CD4-positive, alpha-beta T cell treated with Interleukin-4 for 1 hour (primary cell): ENCODE measurements around the gene BARX1.
"Not testable (repeated sequence)": the region's sequence is repeated elsewhere in the genome, so short reads cannot be mapped to it uniquely, and the experiment has no call there.

Source experiments
- DNase-seq, 2 donors: peaks; one replicate each; pipeline ENCODE4 v3.0.0-alpha.2; 2020 to 2022

The BARX1 gene

GRCh38 chr9:93950619-93951601 is 4.2 kb downstream of the BARX1 start:
- DNase-seq = no peak

- DNase-seq = no peak
These were observed 5.3 kb downstream of the BARX1 start for GRCh38 chr9:93949694-93950449.

- DNase-seq = no peak
These were observed 6.0 kb downstream of the BARX1 start for GRCh38 chr9:93949073-93949693.

- no peak for DNase-seq
These were observed 6.6 kb downstream of the BARX1 start for GRCh38 chr9:93948441-93949072.

- DNase-seq = no peak
These were observed 7.6 kb downstream of the BARX1 start for GRCh38 chr9:93947409-93948070.

GRCh38 chr9:93946338-93946712 is 8.8 kb downstream of the BARX1 start:
- no peak for DNase-seq

GRCh38 chr9:93945400-93946337 is 9.5 kb downstream of the BARX1 start:
- DNase-seq = no peak

- DNase-seq = no peak
These were observed 11.1 kb downstream of the BARX1 start for GRCh38 chr9:93944011-93944410.

GRCh38 chr9:93942161-93942560 is 13.0 kb downstream of the BARX1 start:
- no peak for DNase-seq

- DNase-seq = no peak
These were observed 13.7 kb downstream of the BARX1 start for GRCh38 chr9:93941493-93941892.

GRCh38 chr9:93940951-93941350 is 14.2 kb downstream of the BARX1 start:
- no peak for DNase-seq

GRCh38 chr9:93939589-93939988 is 15.6 kb downstream of the BARX1 start:
- DNase-seq = not testable (repeated sequence)

GRCh38 chr9:93937193-93937592 is 18.0 kb downstream of the BARX1 start:
- no peak for DNase-seq

- DNase-seq = no peak
These were observed 23.2 kb downstream of the BARX1 start for GRCh38 chr9:93931905-93932304.

- DNase-seq = no peak
These were observed 25.1 kb downstream of the BARX1 start for GRCh38 chr9:93930070-93930469.

- DNase-seq = no peak
These were observed 25.9 kb downstream of the BARX1 start for GRCh38 chr9:93929231-93929630.

GRCh38 chr9:93922535-93922934 is 32.6 kb downstream of the BARX1 start:
- no peak for DNase-seq

GRCh38 chr9:93920131-93920800 is 34.9 kb downstream of the BARX1 start:
- no peak for DNase-seq

GRCh38 chr9:93918061-93918460 is 37.1 kb downstream of the BARX1 start:
- DNase-seq = no peak

- no peak for DNase-seq
These were observed 37.9 kb downstream of the BARX1 start for GRCh38 chr9:93917121-93917853.
